RKO (cell line): ENCODE measurements around the gene SSBP4.

Source experiments
- DNase-seq: peaks from one replicate; pipeline ENCODE4 v3.0.0-alpha.2; 2016; ENCODE audit warnings: low spot score

Gene SSBP4

DNA sequence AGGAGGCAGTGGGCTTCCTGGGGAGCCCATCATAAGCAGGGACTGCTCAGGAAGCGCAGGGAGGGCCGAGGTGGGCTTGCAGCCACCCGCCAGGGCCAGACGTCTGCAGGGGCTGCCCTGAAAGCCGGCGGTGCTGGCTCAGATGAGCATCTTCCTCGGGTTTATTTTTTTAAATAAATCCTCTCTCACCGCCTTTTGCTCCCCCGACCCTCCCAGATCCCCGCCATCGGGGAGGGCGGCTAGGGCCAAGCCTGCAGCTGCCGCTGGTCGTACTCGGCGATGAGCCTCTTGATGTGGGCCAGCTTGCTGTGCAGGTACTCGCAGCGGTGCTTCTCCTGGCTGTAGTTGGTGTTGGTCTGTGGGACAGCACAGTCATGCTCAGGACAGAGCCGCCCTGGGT, 25.3 kb downstream of the SSBP4 start:
- no peak for DNase-seq

DNA sequence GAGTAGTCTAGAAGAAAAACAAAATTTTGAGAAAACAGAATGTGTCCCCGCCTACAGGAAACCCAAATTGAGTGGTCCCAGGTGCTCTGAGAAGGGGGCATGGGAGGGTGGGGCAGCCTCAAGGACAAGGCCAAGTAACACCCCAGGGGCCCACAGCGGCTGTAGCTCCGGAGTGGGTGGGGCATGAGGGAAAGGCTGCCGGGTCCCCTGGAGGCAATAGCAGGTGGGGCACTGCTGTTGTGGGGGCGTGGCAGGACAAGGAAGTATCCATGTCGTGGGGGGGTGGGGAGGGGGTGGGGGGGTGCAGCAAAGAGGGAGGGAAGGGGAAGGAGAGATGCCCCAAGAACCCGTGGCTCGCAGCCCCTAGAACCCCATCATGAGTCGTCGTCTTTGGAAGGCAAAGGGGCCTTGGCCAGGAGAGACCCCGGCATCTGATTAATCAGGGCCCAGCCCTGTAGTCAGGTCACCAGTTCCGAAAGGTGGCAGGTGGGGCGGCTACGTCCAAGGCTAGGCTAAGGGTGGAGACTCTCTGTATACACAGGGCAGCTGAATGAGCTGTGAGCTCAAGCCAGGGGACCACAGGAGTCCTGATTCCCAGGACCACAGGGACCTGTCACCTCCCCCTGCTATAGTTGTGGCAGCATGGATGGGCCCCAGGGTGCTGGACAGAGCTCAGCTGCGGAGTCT, 26.2 kb downstream of the SSBP4 start:
- no peak for DNase-seq

DNA sequence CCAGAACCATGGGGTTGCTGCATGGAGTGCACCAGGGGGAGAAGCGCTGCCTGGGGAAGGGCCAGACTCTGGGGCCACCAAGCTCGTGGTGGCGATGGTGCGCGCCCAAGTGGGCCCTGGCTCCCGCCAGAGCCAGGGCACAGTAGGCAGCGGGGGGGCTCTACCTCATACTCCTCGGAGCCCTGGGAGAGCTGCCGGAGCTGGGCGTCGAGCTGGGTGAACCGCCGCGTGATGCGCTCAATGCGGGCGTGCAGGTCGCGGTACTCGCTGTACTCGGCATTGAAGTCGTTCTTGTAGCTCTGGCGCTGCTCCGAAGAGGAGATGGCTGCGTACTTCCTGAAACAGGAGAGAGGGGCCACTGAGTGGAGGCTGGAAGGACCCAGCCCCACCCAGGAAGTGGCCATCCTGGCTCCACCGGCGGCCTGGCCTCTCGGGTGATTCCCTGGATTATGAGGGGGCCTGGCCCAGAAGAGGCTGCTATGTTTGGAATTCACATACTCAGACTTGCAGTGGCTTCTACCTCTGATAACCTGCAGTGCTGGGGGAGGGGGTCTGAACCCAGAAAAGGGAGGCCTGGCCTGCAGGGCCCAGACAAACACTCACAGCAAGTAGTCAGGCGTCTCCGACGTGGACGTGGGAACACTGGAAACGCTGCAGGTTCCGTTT, 27.1 kb downstream of the SSBP4 start:
- DNase-seq = no peak

DNA sequence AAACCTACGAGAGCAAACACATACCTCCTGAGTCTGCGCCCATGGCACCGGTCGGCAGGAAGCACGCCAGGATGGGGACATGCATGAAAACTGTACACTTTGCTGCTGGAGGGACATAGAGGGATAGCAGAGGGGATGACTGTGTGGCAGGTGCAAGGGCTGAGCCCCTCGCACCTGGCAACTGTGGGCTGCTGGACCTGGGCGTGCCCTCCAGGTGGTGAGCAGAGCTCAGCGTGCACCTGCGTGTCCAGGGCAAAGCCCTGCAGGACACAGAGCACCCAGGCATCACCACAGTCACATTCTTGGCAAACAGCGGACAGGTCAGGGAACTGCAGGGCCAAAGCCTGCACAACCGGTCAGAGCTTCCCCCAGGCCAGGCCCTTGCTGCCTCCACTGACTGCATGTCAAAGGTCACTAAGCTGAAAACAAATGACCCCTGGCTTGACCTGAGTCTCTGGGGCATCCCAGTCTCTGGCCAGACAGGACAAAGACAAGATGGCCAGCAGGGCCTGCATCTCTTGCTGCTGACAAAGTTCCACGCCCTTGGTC, 27.7 kb downstream of the SSBP4 start:
- no peak for DNase-seq

DNA sequence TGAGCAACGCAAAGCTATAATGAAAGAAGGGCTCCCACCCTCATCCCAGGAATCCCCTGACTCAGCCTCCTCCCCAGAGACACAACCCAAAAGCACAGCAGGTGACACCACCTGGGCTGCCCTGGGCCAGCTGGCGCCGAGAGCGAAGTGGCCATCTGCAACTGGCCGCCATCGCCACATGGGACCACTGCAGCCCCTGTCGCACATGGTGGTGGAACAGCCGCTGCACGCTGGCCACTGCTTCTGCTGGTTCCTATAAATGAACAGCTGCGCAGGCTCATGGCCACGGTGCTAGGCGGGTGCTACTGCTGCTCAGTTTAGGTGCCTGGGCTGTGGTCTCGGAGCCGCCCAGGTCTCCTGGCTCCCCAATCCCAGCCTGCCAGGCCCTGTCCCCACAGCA, 30.4 kb downstream of the SSBP4 start:
- no peak for DNase-seq

DNA sequence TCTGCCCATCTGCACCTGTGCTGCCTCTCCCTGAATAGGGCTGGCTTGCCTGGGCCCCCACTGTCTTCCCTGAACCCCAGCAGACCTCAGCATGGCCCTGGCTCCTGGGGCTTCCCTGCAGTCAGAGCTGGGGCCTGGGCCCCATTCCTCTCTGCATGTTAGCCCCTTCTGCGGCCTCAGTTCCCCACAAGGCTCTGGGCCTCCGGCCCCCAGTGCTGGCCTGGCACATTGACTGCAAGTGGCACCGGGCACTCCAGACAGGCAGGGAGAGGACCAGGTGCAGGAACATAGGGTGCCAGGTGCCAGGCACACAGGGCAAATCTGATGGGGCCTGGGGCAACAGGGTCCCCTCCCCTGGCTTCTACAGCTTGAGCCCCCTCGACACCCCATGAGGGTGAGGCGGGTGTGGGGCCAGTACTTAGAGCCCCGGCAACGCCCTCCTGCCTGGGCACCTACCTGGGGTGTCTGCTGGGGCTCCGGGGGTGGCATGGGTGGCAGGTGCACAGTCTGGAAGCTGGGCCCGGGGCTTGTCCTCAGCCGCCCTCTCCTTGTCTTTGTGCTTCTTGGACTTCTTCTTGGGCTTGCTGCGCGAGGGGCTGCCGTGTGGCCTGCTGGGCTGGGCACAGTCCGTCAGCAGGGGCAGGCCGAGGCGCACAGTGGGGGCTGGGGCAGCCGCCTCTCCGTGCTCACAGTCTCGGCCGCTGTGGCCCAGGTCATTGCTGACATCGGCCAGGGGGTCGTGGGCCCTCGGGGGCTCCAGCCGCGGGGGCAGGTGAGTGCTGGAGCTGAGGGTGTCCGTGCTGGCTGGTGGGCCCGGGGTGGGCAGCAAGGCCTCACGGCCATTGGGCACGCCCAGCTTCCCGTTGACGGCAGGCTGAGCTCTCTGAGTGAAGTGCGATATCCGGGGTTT, 31.1 kb downstream of the SSBP4 start:
- no peak for DNase-seq

DNA sequence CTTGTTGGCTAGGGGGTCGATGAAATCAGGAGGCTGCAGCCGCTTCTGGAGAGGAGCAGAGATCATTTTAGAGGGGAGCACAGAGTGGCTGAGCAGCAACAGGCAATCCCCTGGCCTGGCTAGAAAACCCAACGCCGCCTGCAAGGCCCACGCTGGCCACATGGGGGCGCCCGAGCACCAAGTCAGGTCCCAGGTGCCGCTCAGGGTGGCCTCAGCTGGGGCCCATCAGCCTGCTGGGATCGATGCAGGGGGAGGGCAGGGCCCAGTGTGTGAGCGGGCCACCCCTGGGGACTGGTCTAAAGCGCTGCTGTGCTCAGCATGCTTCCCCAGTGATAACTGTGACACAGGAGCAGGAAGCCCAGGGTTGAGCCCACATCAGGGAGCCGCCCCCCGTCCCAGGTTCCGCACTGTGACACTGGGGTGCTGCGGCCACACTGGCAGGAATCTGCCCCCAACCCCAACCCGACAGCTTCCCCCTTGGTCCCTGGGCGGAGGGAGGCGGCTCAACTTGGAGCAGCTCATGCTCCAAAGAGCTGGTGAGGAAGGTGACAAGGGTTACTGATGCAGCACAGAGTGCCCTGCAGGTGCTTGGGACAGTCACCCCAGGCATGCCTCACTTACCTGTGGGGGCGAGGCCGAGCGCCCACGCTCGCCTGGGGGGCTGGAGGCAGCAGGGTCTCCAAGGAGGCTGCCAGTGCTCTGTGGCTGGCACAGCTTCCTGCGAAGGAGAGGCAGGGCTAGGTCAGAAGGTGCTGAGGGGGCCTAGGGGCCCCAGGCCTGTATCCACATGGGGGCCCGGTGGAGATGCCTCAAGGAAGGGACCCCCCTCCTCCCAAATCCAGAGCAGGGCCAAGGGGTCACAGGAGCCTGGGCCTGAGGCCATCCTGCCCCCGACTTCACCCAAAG, 32.0 kb downstream of the SSBP4 start:
- DNase-seq = peak; percentile 60

DNA sequence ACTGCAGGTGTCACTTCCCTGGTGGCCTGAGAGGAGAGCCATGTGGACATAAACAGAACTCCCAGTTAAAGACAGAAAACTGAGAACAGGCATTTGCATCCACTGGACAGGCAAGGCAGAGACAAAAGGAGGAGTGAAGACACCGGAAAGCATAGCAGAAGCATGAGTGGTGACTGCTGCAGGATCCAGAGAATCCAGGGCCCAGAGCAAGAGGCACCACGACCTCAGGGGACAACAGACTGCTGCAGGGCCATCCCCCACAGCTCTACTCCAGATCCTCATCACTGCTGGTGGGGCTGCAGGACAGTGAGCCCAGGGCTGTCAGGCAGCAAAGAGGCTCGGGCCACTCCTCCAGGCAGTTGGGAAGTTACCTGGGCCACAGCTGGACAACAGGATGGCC, 33.2 kb downstream of the SSBP4 start:
- no peak for DNase-seq

DNA sequence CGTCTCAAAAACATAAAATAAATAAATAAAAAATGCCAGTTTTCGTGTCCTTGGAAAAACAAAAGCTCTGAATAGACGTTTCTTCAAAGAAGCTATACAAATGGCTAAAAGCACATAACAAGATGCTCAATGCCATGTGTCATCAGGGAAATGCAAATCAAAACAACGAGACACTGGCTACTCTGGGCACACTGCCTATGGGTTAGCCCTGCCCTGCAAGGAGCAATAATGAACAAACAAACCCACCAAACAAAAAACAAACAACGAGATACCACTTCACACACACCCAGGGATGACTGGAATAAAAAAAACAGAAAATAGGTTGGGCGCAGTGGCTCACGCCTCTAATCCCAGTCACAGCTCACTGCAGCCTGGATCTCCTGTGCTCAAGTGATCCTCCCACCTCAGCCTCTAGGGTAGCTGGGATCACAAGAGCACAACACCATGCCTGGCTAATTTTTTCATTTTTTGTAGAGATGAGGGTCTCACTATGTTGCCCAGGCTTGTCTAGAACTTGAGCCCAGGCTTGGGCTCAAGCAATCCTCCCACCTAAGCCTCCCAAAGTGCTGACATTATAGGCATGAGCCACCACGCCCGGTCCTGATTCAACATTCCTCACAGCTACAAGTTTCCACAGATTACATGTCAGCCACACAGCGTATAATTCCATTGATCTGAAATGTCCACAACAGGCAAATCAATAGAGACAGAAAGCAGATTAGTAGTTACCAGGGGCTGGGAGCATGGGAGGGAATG, 34.2 kb downstream of the SSBP4 start:
- DNase-seq = no peak

DNA sequence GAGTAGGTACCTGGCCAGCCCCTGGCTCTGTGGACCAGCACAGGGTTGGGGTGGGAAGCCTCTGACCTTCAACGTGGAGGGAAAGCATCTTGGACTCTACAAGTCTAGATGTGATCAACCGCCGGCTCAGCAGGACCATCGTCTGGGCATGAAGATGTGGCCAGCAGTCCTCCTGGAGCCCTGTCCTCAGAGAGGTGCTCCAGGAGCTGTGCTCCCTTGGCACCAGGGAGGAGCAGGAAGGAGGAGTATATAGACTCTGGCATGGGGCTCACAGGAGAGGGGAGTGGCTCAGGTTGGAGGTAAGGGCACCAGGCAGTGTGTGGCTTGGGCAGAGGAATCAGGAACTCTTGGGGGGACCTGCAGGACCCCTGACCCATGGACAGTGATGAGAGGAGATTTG, 37.1 kb downstream of the SSBP4 start:
- DNase-seq = no peak

DNA sequence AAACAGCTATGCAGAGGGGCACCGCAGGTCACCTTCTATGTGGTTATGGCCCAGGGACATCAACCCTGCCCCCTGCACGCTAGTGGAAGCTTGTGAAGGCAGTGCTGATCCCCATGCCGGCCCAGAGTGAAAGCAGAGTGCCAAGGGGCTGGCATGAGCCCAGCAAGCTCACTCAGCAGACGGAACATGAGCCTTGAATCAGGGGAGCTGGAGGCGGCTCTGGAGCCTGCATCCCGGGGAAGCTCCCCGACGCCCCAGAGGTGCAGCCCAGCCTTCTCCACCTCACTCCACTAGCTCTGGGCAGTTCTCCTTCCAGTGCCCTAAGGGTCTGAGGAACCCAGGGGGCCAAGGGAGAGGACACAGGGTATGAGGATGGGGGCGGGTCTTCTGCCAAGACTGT, 37.8 kb downstream of the SSBP4 start:
- no peak for DNase-seq

DNA sequence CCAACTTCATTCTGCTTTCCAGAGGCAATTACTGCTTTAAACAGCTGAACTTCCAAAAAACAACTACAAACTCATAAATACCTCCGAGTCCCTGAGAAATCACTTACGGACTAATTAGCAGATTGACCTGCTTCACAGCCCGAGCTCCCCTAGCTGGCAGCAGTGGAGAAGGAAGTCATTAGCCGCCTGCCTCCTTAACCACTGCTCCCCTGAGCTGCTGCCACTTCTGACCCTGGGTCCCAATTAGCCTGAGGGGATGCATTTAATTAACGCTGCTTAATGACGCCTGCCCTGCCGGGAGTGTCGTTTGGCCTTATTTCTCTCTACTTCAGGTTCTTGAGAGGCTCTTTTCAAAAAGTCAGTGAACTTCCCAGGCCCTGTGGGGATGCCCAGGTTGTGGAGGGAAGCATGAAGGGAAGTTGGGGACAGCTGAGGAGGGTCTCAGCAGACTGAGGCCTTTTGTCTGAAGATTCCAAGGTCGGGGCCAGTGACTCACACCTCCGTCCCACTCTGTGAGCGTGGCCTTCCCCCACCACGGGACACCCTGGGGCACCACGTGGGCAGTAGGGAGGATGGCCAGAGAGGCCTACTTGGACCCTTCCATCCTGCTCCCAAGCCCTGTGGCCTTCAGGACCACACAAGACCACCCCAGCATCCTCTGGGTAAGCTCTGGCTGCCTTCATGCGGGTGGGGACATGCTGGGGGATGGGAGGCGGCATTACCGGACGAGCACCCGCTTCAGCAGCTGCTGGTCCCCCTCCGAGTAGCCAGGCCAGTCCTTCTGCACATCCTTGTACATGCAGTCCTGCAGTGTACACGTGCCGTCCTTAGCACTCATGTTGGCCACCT, 38.5 kb downstream of the SSBP4 start:
- no peak for DNase-seq

DNA sequence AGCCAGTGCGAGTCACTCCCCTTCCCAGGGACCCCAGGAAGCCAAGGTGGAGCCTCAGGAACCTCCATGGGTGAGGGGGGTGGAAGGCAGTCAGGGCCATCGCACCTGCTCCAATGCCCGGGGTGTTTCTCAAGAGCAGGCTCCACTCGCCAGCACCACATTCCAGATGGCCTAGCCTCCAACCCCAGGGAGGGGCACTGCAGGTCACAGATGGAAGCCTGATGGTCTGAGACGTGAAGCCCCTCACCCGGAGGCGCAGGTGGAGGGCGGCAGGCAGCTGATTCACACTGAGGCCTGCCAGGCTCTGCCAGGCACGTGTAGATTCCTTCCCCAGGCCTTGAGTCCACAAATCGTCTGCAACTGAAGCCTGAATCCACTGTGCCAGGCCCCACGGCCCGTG, 41.7 kb downstream of the SSBP4 start:
- no peak for DNase-seq

DNA sequence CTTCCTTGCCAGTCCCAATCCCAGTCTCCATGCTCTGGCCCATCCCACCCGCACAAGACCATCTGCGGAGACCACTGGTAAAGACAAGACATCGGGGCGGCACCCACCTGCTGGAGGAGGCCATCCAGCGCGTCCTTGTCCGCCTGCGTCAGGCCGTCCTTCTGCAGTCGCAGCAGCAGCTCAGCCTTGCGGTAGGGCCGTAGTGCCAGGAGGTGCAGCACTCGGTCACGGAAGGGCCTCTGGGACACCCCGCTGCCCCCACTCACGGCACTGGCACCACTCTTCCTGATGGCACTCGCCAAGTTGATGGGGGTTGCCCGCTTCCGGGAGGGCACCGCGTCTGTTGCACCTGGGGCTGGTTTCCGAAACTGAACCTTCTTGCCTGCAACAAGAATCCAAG, 42.3 kb downstream of the SSBP4 start:
- no peak for DNase-seq

DNA sequence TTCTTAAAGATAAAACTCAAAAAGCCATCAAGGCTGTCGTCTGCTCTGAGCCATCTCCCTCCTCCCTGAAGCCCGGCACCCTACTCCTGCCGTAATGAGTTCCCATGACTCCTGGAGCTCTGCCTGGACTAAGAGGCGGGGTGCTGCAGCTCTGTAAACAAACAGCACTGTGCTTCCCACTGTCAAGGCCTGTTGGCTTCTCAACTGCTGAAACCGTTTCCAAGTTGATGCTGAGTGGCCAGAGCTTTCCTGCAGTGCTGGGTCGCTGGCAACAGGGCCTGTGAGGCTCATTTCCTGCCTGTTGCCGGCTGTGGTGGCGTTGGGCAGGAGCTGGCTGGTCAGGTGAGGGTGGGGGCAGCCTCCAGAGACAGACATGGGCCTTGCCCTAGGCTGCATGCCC, 45.4 kb downstream of the SSBP4 start:
- DNase-seq = no peak

DNA sequence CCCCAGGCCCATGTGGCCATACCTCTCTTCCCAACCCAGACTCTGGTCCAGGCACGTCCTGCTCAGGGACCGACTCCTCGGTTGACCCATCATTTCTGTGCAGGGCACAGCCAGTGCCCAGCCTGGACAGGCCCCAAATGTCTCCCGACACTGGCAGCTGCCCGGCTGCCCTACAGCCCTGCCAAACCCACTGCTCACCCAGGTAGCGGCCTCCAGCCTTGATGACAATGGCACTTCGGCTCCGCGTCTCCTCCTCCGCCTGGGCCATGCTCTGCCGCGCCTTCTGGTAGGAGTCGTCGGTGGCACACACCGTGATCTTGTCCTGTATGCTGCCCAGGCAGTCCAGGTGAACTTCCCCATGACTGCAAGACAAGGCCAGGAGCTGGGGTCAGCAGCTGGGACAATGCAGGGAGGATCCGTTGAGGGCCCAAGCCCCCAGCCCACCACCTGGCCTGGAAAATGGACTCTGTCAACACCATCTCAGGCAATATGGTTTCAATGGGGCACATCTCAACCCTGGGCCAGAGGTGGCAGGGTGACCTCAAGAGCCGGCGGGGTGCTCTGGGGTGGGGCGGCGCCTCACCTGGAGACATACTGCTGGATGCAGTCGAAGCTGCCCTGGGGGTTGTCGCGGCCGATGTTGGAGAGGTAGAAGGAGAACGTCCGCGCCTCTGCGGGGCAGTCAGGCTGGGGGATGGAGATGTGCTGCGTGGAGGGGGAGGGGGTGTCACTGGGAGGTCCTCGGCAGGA, 46.2 kb downstream of the SSBP4 start:
- DNase-seq = no peak

DNA sequence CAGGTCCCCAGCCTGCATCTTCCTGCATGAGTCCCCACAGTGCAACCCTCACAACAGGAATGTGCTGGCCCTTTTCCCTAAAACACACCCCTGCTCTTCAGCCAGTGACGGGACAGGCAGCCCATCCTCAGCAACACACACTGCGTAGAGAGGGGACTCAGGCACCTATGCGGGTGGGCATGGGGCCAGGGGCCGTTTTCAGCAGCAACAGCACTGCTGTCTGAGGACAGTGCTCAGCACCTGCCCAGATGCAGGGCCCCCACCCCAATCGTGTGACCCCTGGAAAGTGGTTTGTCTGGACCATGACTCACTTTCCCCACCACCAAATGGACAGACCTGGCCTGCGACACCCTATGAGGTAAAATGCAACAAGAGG, 46.8 kb downstream of the SSBP4 start:
- no peak for DNase-seq

DNA sequence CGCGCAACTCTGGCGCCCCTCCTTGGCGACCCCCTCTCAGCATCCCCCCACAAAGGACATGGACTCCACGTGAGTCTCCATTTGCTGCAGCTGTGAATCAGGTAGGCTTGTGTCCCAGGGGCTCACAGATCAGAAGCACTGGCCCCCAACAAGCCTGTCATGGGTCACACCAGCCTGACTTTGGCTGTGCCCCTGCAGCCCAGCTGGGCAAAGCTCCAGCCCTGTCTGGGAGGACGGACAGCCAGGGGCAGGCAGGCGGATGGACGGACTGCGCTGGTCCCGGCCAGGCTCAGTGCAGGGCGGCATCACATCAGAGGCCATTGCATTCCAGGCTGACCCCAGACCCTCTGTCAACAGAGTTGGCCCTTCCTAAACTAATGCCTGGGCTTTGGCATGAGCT, 47.2 kb downstream of the SSBP4 start:
- DNase-seq = no peak

DNA sequence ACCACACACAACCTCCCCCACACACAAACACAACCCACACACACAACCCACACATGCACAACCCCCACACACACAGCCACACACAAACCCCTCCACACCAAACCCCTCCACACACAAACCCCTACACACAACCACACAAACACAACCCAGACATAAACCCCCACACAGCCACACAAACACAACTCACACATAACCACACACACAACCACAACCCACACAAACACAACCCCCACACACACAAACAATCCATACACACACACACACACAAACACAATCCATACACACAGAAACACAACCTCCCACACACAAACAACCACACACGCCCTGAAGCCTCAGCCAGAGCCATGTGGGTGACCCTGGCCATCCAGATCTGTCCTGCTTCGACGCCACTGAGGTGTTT, 48.8 kb downstream of the SSBP4 start:
- no peak for DNase-seq
